H1 (cell line): ENCODE results near the gene ZNF622. TPM values are rescaled to one million over a fixed set of nuclear protein-coding genes. Genes with fewer than 3 reads are reported as not detected.

Source experiments
- EZH2 ChIP-seq: fragments of 200-600 bp; sonication (generic); IDR thresholded peaks from 2 replicates; pipeline ENCODE4 v1.7.1; 2012; ENCODE audit warnings: low read depth, mild to moderate bottlenecking, moderate library complexity, low read length, inconsistent platforms; ENCODE audit not compliant: severe bottlenecking
- SAP30 ChIP-seq: fragments of 300-600 bp; sonication (generic); IDR thresholded peaks from 2 replicates; pipeline ENCODE4 v1.7.1; 2012; ENCODE audit warnings: low read length, moderate library complexity, mild to moderate bottlenecking, inconsistent platforms; ENCODE audit not compliant: insufficient read depth, insufficient replicate concordance
- polyA plus RNA-seq, 7 experiments: library from polyadenylated mRNA; depleted of rRNA in 3 of 7; stranded (reverse) in 5 of 7; unstranded in 2 of 7; fragments of >200 nt in 5 of 7; fragments of 200-250 nt in 2 of 7; gene quantifications; 1 replicate in 5 of 7; 2 replicates in 1 of 7; 4 replicates in 1 of 7; pipeline versions ENCODE4 v1.2.1 to v1.2.3, GENCODE V29; 2011 to 2013; ENCODE audit warnings: missing spikeins in 2 of 7, mixed read lengths in 2 of 7
- total RNA-seq: library from RNA; stranded (reverse); fragmentation: NEBNext Ultra II Directional; extraction: Animal tissue kit (Norgen Biotek cat#: 25700); gene quantifications from 2 replicates; pipeline ENCODE4 v1.2.1, GENCODE V29; 2021
- TF ChIP-seq, protein P1 (sequence below): IDR thresholded peaks from 2 replicates; pipeline ENCODE4 v1.6.1; 2011; ENCODE audit warnings: low read length, improper control_type of control experiment

Gene ZNF622
- total and polyA plus RNA-seq, 2 of the 8 experiments (the other 6 are each of a cell fraction or from before 2014, with no cell fraction given): 8.8 to 30.8 TPM

DNA sequence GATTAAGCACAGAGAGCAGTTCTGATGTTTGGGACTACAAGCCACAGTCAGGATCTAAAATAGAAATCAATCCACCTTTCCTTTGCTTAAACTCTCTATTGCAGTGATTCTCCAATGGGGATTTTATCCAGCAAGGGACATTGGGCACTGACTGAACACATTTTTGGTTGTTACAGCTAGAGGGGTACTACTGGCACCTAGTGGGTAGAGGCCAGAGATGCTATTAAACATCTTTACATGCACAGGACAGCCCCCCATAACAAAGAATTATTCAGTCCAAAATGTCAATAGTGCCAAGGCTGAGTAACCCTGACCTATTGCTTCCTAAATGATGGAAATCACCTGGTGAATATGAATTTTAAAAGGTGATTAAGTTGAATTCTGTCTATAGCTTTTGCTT lies 12.0 kb downstream of the ZNF622 start (continued):
- TF ChIP-seq SAP30: no peak
- TF ChIP-seq, protein P1, sequence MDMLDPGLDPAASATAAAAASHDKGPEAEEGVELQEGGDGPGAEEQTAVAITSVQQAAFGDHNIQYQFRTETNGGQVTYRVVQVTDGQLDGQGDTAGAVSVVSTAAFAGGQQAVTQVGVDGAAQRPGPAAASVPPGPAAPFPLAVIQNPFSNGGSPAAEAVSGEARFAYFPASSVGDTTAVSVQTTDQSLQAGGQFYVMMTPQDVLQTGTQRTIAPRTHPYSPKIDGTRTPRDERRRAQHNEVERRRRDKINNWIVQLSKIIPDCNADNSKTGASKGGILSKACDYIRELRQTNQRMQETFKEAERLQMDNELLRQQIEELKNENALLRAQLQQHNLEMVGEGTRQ: no peak
- TF ChIP-seq EZH2: no peak
